HepG2 (cell line): Measurements from ENCODE around the gene MAP3K19. TPM values are rescaled to one million over a fixed set of nuclear protein-coding genes. Genes with fewer than 3 reads are reported as not detected.

Source experiments
- AGO2 ChIP-seq: fragments of 200-400 bp; formaldehyde crosslinking; optimal IDR thresholded peaks from 2 replicates; pipeline ENCODE3; 2017; ENCODE audit warnings: mild to moderate bottlenecking, low read depth, low read length, moderate library complexity
- AKNA ChIP-seq: sonication (generic); formaldehyde crosslinking; IDR thresholded peaks from 2 replicates; pipeline ENCODE4 v1.4.0; 2020; ENCODE audit warnings: missing genetic modification reagents, borderline replicate concordance
- BRCA1 ChIP-seq: sonication (generic); formaldehyde crosslinking; IDR thresholded peaks from 2 replicates; pipeline ENCODE4 v1.4.0; 2020; ENCODE audit warnings: missing genetic modification reagents
- GMEB2 ChIP-seq: IDR thresholded peaks from 2 replicates; pipeline ENCODE4 v1.6.1; 2016; ENCODE audit warnings: missing biosample characterization, missing genetic modification reagents, low read depth
- HHEX ChIP-seq: IDR thresholded peaks from 2 replicates; pipeline ENCODE4 v1.6.1; 2016; ENCODE audit warnings: control low read depth
- HIC2 ChIP-seq: sonication (generic); formaldehyde crosslinking; IDR thresholded peaks from 2 replicates; pipeline ENCODE4 v1.9.0; 2022; ENCODE audit warnings: low read depth, missing genetic modification reagents
- KDM2A ChIP-seq: sonication (generic); formaldehyde crosslinking; IDR thresholded peaks from 2 replicates; pipeline ENCODE4 v1.4.0; 2020; ENCODE audit warnings: low read depth, missing genetic modification reagents, borderline replicate concordance
- MATR3 ChIP-seq: sonication (generic); formaldehyde crosslinking; IDR thresholded peaks from 2 replicates; pipeline ENCODE4 v1.4.0; 2020; ENCODE audit warnings: missing genetic modification reagents
- MTA3 ChIP-seq: sonication (generic); formaldehyde crosslinking; IDR thresholded peaks from 2 replicates; pipeline ENCODE4 v1.4.0; 2020; ENCODE audit warnings: missing genetic modification reagents
- NFIC ChIP-seq: IDR thresholded peaks from 2 replicates; pipeline ENCODE4 v1.6.1; 2012; ENCODE audit warnings: mild to moderate bottlenecking, low read length, inconsistent platforms
- PHF5A ChIP-seq: IDR thresholded peaks from one replicate; pipeline ENCODE4 v1.6.1; 2018; ENCODE audit warnings: low read depth, missing genetic modification reagents; ENCODE audit not compliant: unreplicated experiment
- SALL1 ChIP-seq: sonication (generic); formaldehyde crosslinking; IDR thresholded peaks from 2 replicates; pipeline ENCODE4 v1.8.0; 2022; ENCODE audit warnings: mild to moderate bottlenecking, missing genetic modification reagents
- ZFAT ChIP-seq: sonication (generic); formaldehyde crosslinking; conservative IDR thresholded peaks from 2 replicates; pipeline ENCODE4 v1.8.1; 2023; ENCODE audit warnings: missing genetic modification reagents, inconsistent platforms
- ZNF12 ChIP-seq: sonication (generic); formaldehyde crosslinking; IDR thresholded peaks from 2 replicates; pipeline ENCODE4 v1.5.0; 2020; ENCODE audit warnings: missing genetic modification reagents
- ZNF138 ChIP-seq: sonication (generic); formaldehyde crosslinking; IDR thresholded peaks from 2 replicates; pipeline ENCODE4 v1.5.0; 2020; ENCODE audit warnings: mild to moderate bottlenecking, low read depth, missing genetic modification reagents
- ZNF18 ChIP-seq: sonication (generic); formaldehyde crosslinking; IDR thresholded peaks from 2 replicates; pipeline ENCODE4 v1.8.0; 2022; ENCODE audit warnings: mild to moderate bottlenecking, missing genetic modification reagents; ENCODE audit not compliant: insufficient replicate concordance
- ZNF317 ChIP-seq: sonication (generic); formaldehyde crosslinking; IDR thresholded peaks from 2 replicates; pipeline ENCODE4 v1.5.0; 2020; ENCODE audit warnings: mild to moderate bottlenecking, missing genetic modification reagents
- ZNF333 ChIP-seq: sonication (generic); formaldehyde crosslinking; IDR thresholded peaks from 2 replicates; pipeline ENCODE4 v1.4.0; 2020; ENCODE audit warnings: mild to moderate bottlenecking, missing genetic modification reagents, borderline replicate concordance
- ZNF883 ChIP-seq: sonication (generic); formaldehyde crosslinking; IDR thresholded peaks from 2 replicates; pipeline ENCODE4 v1.5.1; 2020; ENCODE audit warnings: mild to moderate bottlenecking, missing genetic modification reagents; ENCODE audit errors: not compliant biosample characterization
- ZSCAN12 ChIP-seq: sonication (generic); formaldehyde crosslinking; IDR thresholded peaks from 2 replicates; pipeline ENCODE4 v1.9.0; 2021; ENCODE audit warnings: mild to moderate bottlenecking, missing genetic modification reagents
- polyA plus RNA-seq, 8 experiments: library from polyadenylated mRNA; depleted of rRNA in 3 of 8; stranded (reverse) in 7 of 8; unstranded in 1 of 8; fragments of >200 nt; fragmentation: Illumina TruSeq in 4 of 8; extraction: Trizol in 4 of 8; gene quantifications; 2 replicates each; pipeline versions ENCODE4 v1.2.1 to v1.2.3, GENCODE V29; 2011 to 2016; ENCODE audit warnings: low read depth in 4 of 8, missing spikeins in 1 of 8, mixed read lengths in 1 of 8; ENCODE audit not compliant: insufficient read depth in 1 of 8
- total RNA-seq, 5 experiments: library from RNA; depleted of rRNA; stranded (reverse); fragments of >200 nt; fragmentation: Illumina TruSeq; extraction: Trizol; gene quantifications; 2 replicates each; pipeline ENCODE4 v1.2.3, GENCODE V29; 2016; ENCODE audit warnings: low read depth in 1 of 5

MAP3K19 gene
- total and polyA plus RNA-seq, 2 of the 13 experiments (the other 11 are each of a cell fraction or from before 2014, with no cell fraction given), result not detected

- TF ChIP-seq AKNA (CRISPR knock-in tag) (no peak), AGO2 (no peak), GMEB2 (CRISPR knock-in tag) (no peak), ZSCAN12 (CRISPR knock-in tag) (no peak), BRCA1 (no peak), SALL1 (CRISPR knock-in tag) (peak; percentile 78; the same call in 1 of the 2 replicates), ZNF138 (CRISPR knock-in tag) (no peak), HIC2 (CRISPR knock-in tag) (peak; percentile 57), ZNF317 (CRISPR knock-in tag) (peak; percentile 65; the same call in 1 of the 2 replicates), ZNF333 (no peak), NFIC (0 out of 2 replicates have a peak, but pooled peaks have one; percentile 27), ZNF12 (CRISPR knock-in tag) (no peak), ZNF18 (peak; percentile 47), HHEX (CRISPR knock-in tag) (no peak), ZFAT (CRISPR knock-in tag) (no peak), MTA3 (CRISPR knock-in tag) (no peak), KDM2A (CRISPR knock-in tag) (peak; percentile 88; the same call in 1 of the 2 replicates), ZNF883 (CRISPR knock-in tag) (peak; percentile 64), PHF5A (CRISPR knock-in tag) (peak; percentile 47), MATR3 (no peak)
Observed at GRCh38 chr2:135052042-135052876, 5.0 kb upstream of the MAP3K19 start, which contains the start of gene RAB3GAP1 (continued).
